ENCODE results near the gene AIG1.

GRCh38 chr6:143098054-143098671, 37.5 kb downstream of the AIG1 start:
- TF ChIP-seq GATA3 (IDR thresholded peaks at IDR 0.05; ENCODE audit: low read depth, low read length) = no peak
- TF ChIP-seq GATA2 (IDR thresholded peaks at IDR 0.05; ENCODE audit: low read depth, low read length) = no peak
